T-helper 9 cell (primary cell): ENCODE measurements around the gene ABCB11.
"Not testable (repeated sequence)": the region's sequence is repeated elsewhere in the genome, so short reads cannot be mapped to it uniquely, and the experiment has no call there.

Experiments
- DNase-seq: peaks from one replicate; pipeline ENCODE4 v3.0.0-alpha.2; 2020

ABCB11 gene

DNA sequence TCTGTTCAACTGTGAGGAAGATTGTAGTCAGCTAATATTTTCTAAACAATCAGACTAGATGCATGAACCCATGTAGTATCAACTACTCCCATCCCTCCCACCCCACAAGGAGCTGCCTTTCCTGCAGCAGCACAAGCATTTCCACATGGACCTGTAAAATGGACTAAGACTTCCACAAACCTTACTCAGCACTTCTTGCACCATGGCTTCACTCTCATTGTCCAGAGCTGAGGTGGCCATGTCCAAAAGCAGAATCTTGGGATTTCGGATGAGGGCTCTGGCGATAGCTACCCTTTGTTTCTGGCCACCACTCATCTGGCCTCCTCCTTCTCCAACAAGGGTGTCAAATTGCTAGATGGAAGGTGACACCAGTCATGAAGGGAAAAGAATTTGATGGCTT is 61.3 kb downstream of the ABCB11 start:
- no peak for DNase-seq

DNA sequence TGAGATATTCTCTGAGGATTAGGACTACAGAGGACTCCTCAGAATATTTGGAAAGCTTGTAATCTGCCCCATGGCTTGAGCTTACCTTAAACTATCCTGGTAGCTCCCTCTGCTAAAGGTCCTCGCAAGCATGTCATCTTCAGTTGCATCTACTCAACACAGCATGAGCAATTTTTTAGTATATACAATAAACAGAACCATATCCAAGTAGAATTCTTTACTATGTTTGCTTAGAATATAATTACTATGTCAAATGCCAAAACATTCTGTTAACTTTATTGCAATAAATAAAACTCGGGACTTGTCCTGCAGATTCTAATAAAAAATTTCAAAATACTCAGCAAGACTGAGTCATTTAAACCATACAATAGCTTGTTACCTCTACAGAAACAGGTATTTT is 62.8 kb downstream of the ABCB11 start:
- no peak for DNase-seq

DNA sequence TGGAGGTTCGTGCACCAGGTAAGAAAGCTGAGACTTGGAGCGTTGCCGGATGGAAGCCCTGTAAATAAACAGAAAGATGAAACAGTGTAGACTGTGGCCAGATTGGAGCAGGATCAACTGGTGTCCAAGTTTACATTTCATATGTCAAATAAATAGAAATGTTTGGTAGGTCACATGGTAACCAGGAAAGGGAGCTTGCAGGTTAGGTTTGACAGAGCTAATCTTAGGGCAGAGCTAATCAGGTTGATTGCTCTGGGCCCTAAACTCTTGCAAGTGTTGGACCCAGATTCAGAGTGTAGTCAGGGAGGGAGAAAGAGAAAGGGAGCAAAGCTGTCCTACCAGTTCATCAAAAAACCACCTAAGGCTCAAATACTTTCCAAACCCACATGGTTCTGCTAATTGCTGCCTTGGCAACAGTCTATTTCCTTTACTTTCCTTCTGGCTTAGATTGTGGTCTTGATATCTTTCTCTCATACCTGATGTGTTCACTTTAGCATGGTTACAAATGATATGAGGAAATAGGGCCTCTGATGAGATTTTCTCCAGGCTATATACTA is 66.8 kb downstream of the ABCB11 start:
- DNase-seq: no peak

DNA sequence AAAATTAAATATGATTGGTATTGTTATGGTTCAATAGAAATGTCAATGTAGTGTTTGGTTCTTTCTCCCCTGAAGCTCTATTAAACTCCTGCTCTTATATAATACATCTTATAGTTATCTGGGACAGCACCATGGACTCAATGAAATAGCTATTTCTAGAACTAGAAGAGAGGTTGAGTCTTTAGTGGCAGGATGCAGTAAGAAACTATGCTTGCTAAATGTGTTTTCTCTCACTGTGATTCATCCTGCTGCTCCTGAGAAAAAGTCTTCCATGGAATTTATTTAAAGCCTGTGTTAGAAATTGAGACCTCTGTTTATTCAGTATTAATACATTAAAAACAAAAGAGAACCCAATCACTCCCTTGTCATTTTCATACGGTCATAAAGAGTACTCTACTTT is 68.5 kb downstream of the ABCB11 start:
- no peak for DNase-seq

DNA sequence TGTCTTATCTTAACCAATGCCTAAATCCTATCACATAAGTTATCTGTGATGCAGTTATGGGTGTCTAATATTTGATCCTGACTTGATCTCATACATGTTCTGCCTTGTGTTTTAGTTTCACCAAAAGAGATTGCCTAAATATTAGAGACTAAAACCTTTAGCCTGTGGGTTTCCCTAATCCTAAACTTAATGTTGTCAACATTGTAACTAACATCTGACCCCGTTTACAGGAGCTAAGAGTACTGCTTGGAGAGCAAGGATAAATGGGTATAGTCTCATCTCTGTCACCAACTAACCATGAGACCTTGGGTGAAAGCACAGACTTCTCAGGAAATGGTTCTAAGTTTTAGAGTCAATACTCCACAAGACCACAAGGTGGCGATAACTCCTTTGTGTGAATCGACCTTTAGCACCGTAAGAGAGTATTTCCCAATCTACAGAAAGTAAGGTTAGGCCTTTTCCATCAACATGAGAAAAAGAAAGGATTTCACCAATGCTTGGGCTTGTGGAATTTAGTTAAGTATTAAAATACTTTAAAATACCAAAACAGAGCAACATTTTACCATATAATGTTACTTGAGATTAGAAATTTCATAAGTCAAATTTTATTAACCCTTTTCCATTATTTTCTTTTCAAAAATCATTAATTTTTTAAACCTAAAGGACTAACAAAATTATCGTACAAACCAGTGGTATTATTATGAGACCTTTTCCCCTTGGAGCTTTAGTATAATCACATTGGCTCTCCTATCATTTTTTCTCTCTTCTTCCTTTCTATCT is 69.5 kb downstream of the ABCB11 start:
- no peak for DNase-seq

DNA sequence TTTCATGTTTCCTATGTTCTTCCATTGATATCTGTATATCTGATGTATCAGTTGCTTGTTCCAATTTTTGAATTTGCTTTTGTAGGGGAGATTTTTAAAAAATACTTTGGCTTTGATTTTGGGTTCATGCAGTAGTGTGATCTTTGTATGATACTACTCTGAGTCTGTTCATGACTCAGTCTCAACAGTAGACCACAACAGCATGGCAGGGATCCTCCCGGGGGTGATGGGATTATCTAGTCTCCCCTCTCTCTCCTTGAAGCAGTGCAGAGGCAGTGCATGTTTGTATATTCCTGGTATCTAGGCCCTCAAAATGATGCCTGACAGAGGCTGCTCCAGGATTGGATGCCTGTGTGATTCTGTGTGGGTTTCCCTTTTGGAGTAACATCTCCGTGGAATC is 74.7 kb downstream of the ABCB11 start:
- no peak for DNase-seq

DNA sequence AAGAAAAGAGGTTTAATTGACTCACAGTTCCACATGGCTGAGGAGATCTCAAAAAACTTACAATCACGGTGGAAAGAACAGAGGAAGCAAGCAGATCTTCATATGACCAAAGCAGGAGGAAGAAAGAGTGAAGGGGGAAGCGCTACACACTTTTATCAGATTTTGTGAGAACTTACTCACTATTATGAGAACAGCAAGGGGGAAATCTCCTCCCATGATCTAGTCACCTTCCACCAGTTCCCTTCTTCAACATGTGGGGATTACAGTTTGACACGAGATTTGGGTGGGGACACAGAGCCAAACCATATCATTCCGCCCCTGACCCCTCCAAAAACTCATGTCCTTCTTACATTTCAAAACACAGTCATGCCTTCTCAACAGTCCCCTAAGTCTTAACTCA is 75.8 kb downstream of the ABCB11 start:
- DNase-seq: no peak

DNA sequence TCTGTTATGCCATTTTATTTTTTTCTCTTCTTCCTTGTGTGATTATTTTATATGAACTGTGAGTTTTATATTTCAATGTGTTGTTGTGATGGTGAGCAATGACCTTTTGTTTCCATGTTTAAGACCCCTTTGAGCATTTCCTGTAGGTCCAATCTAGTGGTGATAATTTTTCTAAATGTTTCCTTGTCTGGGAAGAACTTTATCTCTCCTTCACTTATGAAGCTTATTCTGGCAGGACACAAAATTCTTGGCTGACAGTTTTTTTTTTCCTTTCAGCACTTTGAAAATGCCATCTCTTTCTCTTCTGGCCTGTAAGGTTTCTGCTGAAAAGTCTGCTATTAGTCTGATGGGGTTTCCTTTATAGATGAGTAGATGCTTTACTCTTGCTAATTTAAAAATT is 76.9 kb downstream of the ABCB11 start:
- DNase-seq: no peak

DNA sequence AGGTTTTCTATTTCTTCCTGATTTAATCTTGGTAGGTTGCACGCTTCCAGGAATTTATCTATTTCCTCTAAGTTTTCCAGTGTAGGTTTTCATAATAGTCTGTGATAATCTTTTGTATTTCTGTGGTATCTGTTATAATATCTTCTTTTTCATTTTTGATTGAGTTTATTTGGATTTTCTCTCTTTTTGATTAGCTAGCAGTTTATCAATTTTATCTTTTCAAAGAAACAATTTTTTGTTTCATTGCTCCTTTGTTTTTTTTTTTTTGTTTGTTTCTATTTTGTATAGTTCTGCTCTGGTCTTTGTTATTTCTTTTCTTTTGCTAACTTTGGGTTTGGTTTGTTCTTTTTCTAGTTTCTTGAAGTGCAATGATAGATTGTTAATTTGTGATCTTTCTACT is 78.7 kb downstream of the ABCB11 start:
- no peak for DNase-seq

DNA sequence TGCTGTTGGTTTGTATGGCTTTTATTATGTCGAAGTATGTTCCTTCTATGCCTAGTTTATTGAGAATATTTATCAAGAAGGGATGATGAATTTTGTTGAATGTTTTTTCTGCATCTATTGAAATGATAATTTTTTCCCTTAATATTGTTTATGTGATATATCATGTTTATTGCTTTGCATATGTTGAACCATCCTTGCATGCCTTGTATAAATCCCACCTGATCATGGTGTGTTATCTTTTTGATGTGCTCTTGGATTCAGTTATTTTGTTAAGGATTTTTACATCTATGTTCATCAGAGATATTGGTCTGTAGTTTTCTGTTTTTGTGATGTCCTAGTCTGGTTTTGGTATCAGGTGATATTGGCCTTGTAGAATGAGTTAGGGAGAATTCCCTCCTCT is 79.3 kb downstream of the ABCB11 start:
- DNase-seq: no peak

DNA sequence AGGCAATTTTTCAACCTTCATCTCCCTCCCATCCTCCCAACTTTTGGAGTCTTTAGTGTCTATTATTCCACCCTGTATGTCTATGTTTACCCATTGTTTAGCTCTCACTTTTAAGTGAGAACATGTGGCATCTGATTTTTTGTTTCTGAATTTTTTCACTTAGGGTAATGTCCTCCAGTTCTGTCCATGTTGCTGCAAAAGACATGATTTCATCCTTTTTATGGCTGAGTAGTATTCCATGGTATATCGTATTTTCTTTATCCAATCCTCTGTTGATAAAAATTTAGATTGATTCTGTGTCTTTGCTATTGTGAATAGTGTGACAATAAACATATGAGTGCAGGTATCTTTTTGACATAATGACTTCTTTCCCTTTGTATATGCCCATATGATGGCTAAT is 81.8 kb downstream of the ABCB11 start:
- DNase-seq: no peak

DNA sequence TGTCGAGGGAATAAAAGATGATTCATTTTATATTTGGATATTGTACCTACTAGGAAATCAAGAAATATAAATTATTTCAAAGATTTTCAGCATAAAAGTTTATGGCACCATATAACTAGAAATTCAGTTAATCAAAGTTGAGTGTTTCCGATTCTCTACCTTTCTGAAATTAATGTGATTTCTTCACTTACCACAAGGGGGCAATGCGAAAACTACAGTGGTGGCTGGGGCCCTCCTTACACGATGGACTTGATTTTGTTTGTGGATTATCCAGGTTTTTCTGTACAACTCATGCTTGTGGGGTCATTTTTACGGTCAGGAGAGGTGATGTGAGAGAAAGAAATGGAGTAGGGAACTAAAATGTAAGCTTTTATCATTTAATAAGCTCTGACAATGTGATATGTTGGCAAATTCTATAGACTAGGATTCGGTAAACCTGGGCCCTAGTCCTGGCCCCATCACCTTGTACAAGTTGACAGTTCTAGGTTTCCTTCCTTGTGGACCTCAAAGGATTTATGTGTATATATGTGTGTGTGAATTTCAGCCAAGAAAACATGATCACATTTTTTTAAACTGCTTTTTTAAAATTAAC is 82.4 kb downstream of the ABCB11 start:
- DNase-seq: no peak

DNA sequence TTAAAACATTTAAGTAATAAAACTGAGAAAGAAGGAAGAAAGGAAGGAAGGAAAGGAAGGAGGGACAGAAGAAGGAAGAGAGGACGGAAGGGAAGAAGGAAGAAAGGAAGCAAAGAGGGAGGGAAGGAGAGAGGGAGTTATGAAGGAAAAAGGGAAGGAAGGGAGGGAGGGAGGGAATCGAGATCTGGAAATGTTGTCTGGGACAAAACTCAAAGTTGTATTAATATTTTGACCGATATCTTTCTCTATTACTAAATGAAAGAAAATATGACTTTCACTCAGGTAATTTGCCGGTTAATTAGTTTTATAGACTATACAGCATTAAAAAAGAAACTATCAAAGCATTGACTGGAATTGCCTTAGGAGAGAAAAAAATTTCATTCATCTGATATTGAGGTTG is 85.6 kb downstream of the ABCB11 start:
- no peak for DNase-seq

DNA sequence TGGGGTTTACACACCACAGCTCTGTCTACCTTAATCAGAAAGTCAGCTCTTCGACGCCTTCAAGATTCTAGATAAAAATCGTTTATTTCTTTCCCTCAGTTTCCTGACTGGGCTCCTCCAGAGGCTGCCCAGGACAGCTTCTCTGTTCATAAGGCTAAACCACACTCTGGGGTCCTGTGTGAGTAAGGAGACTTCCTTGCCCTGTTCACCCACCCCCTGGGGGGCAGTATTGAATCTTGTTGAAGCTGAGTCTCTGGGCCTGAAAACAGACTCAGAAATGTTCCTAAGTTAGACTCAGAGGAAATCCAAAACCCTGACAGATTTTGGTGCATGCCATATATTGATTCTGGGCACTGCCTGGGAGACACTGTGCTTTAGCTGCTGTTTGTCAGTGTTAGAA is 87.1 kb downstream of the ABCB11 start:
- no peak for DNase-seq

DNA sequence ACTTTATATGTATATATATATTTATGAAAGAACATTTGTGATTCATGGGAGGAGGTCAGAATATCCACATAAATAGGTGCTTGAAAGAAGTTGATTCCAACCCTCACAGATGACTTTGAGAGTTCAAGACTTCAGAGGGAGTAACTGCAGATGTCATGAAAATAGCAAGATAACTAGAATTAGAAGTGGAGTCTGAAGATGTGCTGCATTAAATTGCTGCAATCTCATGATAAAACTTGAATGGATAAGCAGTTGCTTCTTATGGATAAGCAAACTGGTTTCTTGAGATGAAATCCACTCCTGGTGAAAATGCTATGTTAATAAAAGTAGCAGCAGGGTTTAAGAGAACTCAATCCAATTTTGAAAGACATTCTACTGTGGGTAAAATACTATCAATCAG is 89.8 kb downstream of the ABCB11 start:
- no peak for DNase-seq

DNA sequence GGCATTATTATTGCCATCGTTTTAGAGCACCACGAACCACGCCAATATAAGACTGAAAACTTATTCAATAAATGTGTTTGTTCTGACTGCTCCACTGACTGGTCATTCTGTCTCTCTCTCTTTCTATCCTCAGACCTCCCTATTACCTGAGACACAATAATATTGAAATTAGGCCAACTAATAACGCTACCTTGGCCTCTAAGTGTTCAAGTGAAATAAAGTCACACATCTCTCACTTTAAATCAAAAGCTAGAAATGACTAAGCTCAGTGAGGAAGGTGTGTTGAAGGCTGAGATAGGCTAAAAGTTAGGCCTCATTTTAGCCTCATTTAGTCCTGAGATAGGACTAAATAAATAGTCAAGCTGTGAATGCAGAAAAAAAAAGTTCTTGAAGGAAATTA is 91.2 kb downstream of the ABCB11 start:
- DNase-seq: no peak

DNA sequence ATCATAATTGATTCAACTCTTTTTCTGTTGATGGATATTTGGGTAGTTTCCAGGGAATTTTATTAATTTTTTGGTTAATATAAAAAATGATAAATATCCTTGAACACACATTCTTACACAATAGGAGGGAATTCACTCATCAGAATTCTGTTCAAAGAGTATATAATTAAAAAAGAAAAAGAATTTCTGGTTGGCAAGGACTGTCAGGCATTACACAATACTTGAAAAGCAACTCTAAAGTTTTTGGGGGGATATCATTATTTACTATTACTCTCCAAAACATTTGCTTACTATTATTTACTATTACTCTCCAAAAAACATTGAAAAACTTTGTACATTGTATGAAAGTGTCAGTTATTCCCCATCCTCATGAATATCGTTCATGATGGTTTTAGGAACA is 92.1 kb downstream of the ABCB11 start:
- DNase-seq: no peak

DNA sequence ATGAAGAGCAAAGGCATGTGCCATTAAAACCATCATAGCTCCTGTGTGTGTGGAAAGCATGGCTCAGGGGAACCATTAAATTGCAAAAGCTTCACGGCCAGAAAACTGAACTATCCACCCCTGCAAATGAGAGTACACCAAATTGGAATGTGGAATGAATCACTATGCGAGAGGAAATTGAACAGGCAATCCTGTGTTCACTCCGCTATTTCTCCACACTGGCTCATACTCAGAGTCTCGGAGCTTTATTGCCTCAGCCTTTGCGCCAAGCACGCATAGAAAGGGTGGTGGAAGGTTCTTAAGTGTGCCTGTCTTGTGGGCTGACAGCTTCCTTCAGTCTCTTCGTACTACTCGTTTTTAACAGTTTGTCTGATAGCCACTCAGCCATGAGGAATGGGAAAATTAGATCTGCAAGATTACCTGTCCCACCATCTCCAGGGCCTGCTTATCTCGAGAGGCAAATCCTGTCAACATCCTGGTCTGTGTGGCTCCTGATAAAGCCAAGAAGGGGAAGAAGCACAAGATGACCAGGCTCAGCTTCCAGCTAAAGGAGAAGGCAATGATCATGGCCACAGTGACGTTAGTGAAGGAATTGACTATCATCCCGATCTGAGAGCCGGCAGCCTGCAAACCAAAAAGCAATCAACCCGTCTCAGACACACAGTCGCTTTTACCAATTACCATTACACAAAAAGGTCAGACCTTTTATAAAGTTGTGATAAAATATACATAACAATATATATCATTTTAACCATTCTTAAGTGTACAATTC is 95.1 kb downstream of the ABCB11 start:
- DNase-seq: no peak

DNA sequence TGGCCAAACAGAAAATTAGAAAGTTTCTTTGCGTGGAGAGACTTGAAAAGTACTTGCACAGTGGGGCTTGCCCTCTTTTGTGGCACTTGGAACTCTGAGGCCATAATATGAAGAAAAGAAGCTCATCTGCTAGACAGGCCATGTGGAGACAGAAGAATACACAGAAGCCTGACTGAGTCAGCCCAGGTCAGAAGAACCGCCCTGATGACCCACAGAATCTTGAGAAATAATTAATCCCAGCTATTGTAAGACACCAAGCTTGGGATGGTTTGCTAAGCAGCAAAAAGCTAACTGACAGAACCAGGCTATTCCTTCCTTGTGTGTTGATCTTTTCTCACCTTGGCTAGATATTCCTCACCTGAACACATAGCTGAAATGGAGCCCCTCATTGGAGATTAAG is 96.3 kb downstream of the ABCB11 start:
- no peak for DNase-seq

DNA sequence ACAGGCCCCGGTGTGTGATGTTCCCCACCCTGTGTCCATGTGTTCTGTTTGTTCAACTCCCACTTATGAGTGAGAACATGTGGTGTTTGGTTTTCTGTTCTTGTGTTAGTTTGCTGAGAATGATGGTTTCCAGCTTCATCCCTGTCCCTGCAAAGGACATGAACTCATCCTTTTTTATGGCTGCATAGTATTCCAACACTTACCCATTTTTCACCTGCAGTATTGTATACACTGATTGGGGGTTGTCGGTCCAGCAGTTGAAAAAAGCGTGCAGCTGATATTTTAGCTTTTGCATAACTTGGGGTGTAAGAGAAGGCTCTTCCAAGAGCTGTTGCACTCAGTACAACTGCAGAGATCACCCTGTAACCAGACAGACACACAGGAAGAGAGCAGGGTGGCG is 99.0 kb downstream of the ABCB11 start:
- DNase-seq: not testable (repeated sequence)

DNA sequence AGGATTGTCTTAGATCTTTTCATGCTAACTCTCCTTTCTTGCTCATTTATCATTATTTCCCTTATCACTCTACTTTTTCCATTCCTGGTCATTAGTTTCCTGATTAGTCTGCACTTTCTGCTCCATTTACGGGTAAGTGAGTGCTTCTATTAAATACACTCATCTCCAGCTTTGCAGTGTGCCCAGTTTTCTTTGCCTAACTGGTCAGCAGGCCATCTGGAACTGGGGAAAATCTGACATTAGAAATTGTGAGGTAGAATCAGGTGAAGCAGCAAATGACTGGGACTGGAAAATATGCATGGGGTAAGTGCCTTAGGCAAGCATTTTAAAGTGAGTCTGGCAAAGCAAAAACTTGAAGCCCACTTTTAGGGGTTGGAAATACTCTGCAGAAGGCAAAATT is 100.9 kb downstream of the ABCB11 start:
- no peak for DNase-seq

DNA sequence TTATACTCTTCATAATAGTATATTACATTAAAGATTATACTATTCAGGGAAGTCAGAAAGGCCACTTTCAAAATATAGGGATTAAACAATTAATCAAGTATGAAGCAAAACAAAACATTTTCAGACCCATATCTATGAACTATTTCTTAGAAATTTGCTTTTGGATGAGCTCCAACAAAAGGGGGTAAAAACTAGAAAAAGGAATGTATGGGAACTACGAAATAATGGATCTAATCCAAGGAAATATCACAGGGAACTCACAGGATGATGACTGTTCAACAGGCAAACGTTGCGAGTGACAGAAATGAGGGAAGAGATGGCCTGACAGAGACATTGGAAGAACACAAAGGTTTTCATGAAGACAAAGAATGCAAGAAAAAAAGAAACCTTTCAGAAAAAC is 102.1 kb downstream of the ABCB11 start:
- DNase-seq: no peak

DNA sequence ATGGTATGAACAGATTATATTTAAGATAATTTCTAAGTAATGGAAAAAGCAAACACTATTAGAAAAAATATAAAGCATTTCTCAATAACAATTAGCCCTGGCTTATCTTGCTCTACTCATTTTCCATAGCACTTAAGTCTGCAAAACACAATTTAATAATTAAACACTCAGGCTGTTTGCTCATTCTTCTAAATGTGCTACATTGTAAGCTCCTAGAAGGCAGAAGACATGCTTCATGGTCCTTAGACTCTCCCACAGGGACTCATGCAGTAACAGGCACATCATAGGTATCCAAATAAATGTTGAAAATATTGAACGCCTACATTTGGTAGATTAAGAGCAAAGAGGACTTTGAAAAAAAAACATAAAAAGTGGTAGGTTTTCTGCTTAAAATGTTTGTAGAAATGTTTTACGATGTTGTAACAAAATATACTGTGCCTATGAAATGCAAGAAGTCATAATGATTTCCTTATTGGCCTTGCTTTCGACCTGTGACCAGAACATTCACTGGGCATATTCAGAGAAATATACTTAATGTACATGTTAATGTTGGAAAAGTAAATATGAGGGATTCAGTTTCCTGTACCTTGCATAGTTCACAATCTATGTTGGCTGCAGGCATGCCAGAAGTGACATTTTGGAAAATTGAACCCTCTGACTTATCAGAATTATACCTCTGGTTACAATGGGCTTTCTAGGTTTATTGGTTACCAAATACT is 102.9 kb downstream of the ABCB11 start:
- DNase-seq: no peak
